Smooth muscle cell (in vitro differentiated cells): Measurements from ENCODE around the gene ARL2. TPM values are rescaled to one million over a fixed set of nuclear protein-coding genes. Genes with fewer than 3 reads are reported as not detected.

ENCODE experiments used
- DNase-seq: peaks from one replicate; lab custom pipeline; 2025; ENCODE audit not compliant: unreplicated experiment; lab: John Stamatoyannopoulos, UW
- H2AFZ ChIP-seq: fragments of 200-600 bp; sonication (generic); 2 replicates; pipeline ENCODE4 v1.6.0; 2016; ENCODE audit warnings: antibody characterized with exemption, low read depth, mild to moderate bottlenecking
- H3F3A ChIP-seq: fragments of 200-600 bp; sonication (generic); 2 replicates; pipeline ENCODE4 v1.6.0; 2017; ENCODE audit warnings: antibody characterized with exemption, low read depth
- H3K27ac ChIP-seq: fragments of 200-600 bp; sonication (generic); 2 replicates; pipeline ENCODE4 v1.5.1; 2016; ENCODE audit warnings: low read depth, mild to moderate bottlenecking
- H3K27me3 ChIP-seq: fragments of 200-600 bp; sonication (generic); 2 replicates; pipeline ENCODE4 v1.6.1; 2016; ENCODE audit warnings: low read depth, mild to moderate bottlenecking
- H3K36me3 ChIP-seq: fragments of 200-600 bp; sonication (generic); 2 replicates; pipeline ENCODE4 v1.5.1; 2016; ENCODE audit warnings: low read depth
- H3K4me1 ChIP-seq: fragments of 200-600 bp; sonication (generic); 2 replicates; pipeline ENCODE4 v1.5.1; 2016; ENCODE audit warnings: low read depth
- H3K4me2 ChIP-seq: fragments of 200-600 bp; sonication (generic); 2 replicates; pipeline ENCODE4 v1.6.0; 2016; ENCODE audit warnings: mild to moderate bottlenecking
- H3K4me3 ChIP-seq: fragments of 200-600 bp; sonication (generic); 2 replicates; pipeline ENCODE4 v1.5.1; 2016; ENCODE audit warnings: mild to moderate bottlenecking
- H3K79me2 ChIP-seq: fragments of 200-600 bp; sonication (generic); 2 replicates; pipeline ENCODE4 v1.6.0; 2016; ENCODE audit warnings: low read depth, mild to moderate bottlenecking
- H3K9ac ChIP-seq: fragments of 200-600 bp; sonication (generic); 2 replicates; pipeline ENCODE4 v1.6.0; 2016; ENCODE audit warnings: low read depth
- H3K9me3 ChIP-seq: fragments of 200-600 bp; sonication (generic); replicated peaks from 2 replicates; pipeline ENCODE4 v1.5.1; 2016; ENCODE audit warnings: low read depth
- H4K20me1 ChIP-seq: fragments of 200-600 bp; sonication (generic); 2 replicates; pipeline ENCODE4 v1.6.0; 2016; ENCODE audit warnings: low read depth
- WGBS: methylation state at CpG from one replicate; pipeline ENCODE4 v1.1.7; 2016; ENCODE audit warnings: low lambda C conversion rate; 5-methylcytosine and 5-hydroxymethylcytosine counted together
- polyA plus RNA-seq: library from polyadenylated mRNA; unstranded; fragments of >200 nt; fragmentation: Nextera tagmentation; extraction: Ambion mirVana; gene quantifications from 2 replicates; pipeline ENCODE4 v1.2.1, GENCODE V29; 2016
- total RNA-seq: library from RNA; depleted of rRNA; stranded (reverse); fragments of >200 nt; gene quantifications from 2 replicates; pipeline ENCODE4 v1.2.3, GENCODE V29; 2014
- TF ChIP-seq, protein P1 (sequence below): fragments of 200-600 bp; sonication (generic); IDR thresholded peaks from 2 replicates; pipeline ENCODE4 v1.5.1; 2017; ENCODE audit warnings: borderline replicate concordance, mild to moderate bottlenecking, antibody characterized with exemption; ENCODE audit not compliant: insufficient read depth, poor library complexity, severe bottlenecking

ARL2 gene
- total and polyA plus RNA-seq, 2 experiments from 2014 or later, result 83.3 to 122 TPM

- H3F3A ChIP-seq, result no peaks in the 10 kb centered on the region
- TF ChIP-seq, protein P1, sequence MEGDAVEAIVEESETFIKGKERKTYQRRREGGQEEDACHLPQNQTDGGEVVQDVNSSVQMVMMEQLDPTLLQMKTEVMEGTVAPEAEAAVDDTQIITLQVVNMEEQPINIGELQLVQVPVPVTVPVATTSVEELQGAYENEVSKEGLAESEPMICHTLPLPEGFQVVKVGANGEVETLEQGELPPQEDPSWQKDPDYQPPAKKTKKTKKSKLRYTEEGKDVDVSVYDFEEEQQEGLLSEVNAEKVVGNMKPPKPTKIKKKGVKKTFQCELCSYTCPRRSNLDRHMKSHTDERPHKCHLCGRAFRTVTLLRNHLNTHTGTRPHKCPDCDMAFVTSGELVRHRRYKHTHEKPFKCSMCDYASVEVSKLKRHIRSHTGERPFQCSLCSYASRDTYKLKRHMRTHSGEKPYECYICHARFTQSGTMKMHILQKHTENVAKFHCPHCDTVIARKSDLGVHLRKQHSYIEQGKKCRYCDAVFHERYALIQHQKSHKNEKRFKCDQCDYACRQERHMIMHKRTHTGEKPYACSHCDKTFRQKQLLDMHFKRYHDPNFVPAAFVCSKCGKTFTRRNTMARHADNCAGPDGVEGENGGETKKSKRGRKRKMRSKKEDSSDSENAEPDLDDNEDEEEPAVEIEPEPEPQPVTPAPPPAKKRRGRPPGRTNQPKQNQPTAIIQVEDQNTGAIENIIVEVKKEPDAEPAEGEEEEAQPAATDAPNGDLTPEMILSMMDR, result no peak
- no peak for DNase-seq
- 98% methylated on average over 2 of the region's 2 CpGs for WGBS
- H3K9ac ChIP-seq, result no peak overlapping the region
- no peaks in the 10 kb centered on the region for H4K20me1 ChIP-seq
- H2AFZ ChIP-seq, result no peak overlapping the region
- no peak overlapping the region for H3K4me3 ChIP-seq
- no peak overlapping the region for H3K27ac ChIP-seq
- H3K4me2 ChIP-seq, result no peak overlapping the region
- no peaks in the 10 kb centered on the region for H3K36me3 ChIP-seq
- H3K27me3 ChIP-seq, result no peaks in the 10 kb centered on the region
- H3K79me2 ChIP-seq, result peaks cover 5% of the 10 kb centered on the region
- no peaks in the 10 kb centered on the region for H3K4me1 ChIP-seq
- no peaks in the 10 kb centered on the region for H3K9me3 ChIP-seq
Observed at GRCh38 chr11:65034423-65034822, 20.5 kb downstream of the ARL2 start.

DNA sequence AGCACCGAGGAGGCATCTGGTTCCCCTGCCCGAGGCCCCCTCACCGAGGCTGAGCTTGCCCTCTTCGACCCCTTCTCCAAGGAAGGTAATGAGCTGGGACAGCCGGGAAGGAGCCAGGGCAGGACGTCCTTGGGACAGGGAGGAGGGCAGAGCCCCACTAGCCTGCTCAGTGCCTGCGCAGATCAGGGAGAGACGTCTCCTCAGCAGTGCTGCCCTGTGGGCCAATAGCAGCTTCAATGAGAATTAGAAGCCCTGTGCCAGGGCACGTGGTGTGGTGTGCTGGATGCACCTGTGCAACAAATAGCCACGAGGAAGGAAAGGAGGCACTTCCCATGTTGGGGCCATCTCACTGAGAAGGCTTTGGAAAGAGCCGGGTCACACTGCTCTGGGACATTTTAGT lies 21.6 kb downstream of the ARL2 start:
- H3K9ac ChIP-seq, result no peak overlapping the region
- no peaks in the 10 kb centered on the region for H3K9me3 ChIP-seq
- DNase-seq, result no peak
- H3K4me2 ChIP-seq, result no peak overlapping the region
- H3K36me3 ChIP-seq, result no peaks in the 10 kb centered on the region
- no peaks in the 10 kb centered on the region for H4K20me1 ChIP-seq
- no peaks in the 10 kb centered on the region for H3K27me3 ChIP-seq
- H3K79me2 ChIP-seq, result no peaks in the 10 kb centered on the region
- 93% methylated on average over 11 of the region's 11 CpGs for WGBS
- TF ChIP-seq, protein P1, result no peak
- no peak overlapping the region for H2AFZ ChIP-seq
- no peak overlapping the region for H3K4me3 ChIP-seq
- peaks cover 5% of the 10 kb centered on the region for H3F3A ChIP-seq
- no peak overlapping the region for H3K27ac ChIP-seq
- H3K4me1 ChIP-seq, result no peaks in the 10 kb centered on the region

- H3K4me1 ChIP-seq, result no peaks in the 10 kb centered on the region
- no peak for DNase-seq
- no peak overlapping the region for H3K4me2 ChIP-seq
- H3K9ac ChIP-seq, result no peak overlapping the region
- no peaks in the 10 kb centered on the region for H3K9me3 ChIP-seq
- H3K27me3 ChIP-seq, result no peaks in the 10 kb centered on the region
- WGBS, result 98% methylated on average over 6 of the region's 6 CpGs
- TF ChIP-seq, protein P1, result no peak
- peaks cover 5% of the 10 kb centered on the region for H3F3A ChIP-seq
- peaks cover 3% of the 10 kb centered on the region for H3K79me2 ChIP-seq
- no peak overlapping the region for H2AFZ ChIP-seq
- no peak overlapping the region for H3K27ac ChIP-seq
- no peaks in the 10 kb centered on the region for H4K20me1 ChIP-seq
- H3K36me3 ChIP-seq, result no peaks in the 10 kb centered on the region
- H3K4me3 ChIP-seq, result no peak overlapping the region
Observed at GRCh38 chr11:65036931-65037330, 23.0 kb downstream of the ARL2 start.

- H3K9me3 ChIP-seq, result no peaks in the 10 kb centered on the region
- peak overlapping the region; percentile 52 for H3K27ac ChIP-seq
- H3K27me3 ChIP-seq, result no peaks in the 10 kb centered on the region
- peaks cover 5% of the 10 kb centered on the region for H3F3A ChIP-seq
- H3K4me2 ChIP-seq, result peak overlapping the region; percentile 91
- H3K4me1 ChIP-seq, result no peaks in the 10 kb centered on the region
- H3K9ac ChIP-seq, result no peak overlapping the region
- H3K79me2 ChIP-seq, result peaks cover 5% of the 10 kb centered on the region
- TF ChIP-seq, protein P1, result no peak
- no peaks in the 10 kb centered on the region for H4K20me1 ChIP-seq
- 26% methylated on average over 7 of the region's 7 CpGs for WGBS
- no peak for DNase-seq
- no peaks in the 10 kb centered on the region for H3K36me3 ChIP-seq
- peak overlapping the region; percentile 64 for H3K4me3 ChIP-seq
- H2AFZ ChIP-seq, result peak overlapping the region; percentile 53
Observed at GRCh38 chr11:65040520-65040846, 26.5 kb downstream of the ARL2 start.
